T1000 (cell line): ENCODE results near the gene ZAP70.

Experiments
- DNase-seq: peaks from one replicate; lab custom pipeline; 2025; ENCODE audit warnings: mixed read lengths; lab: John Stamatoyannopoulos, UW

ZAP70 gene

GRCh38 chr2:97785818-97786217 lies 72.4 kb downstream of the ZAP70 start:
- DNase-seq = no peak

GRCh38 chr2:97788986-97789644 lies 75.7 kb downstream of the ZAP70 start:
- DNase-seq = no peak
